Hepatocyte (in vitro differentiated cells): ENCODE measurements around the gene OR10H5.

Experiments
- EZH2 ChIP-seq: fragments of 200-600 bp; sonication (generic); IDR thresholded peaks from 2 replicates; pipeline ENCODE4 v1.6.1; 2016; ENCODE audit warnings: antibody characterized with exemption, mild to moderate bottlenecking, borderline replicate concordance
- EZH2phosphoT487 ChIP-seq: fragments of 200-600 bp; sonication (generic); IDR thresholded peaks from one replicate; pipeline ENCODE4 v1.6.1; 2018; ENCODE audit warnings: antibody characterized with exemption, mild to moderate bottlenecking, low read depth, moderate library complexity; ENCODE audit not compliant: unreplicated experiment, severe bottlenecking
- TF ChIP-seq, protein P1 (sequence below): fragments of 200-600 bp; sonication (generic); IDR thresholded peaks from 2 replicates; pipeline ENCODE4 v1.5.1; 2016; ENCODE audit warnings: antibody characterized with exemption, mild to moderate bottlenecking; ENCODE audit not compliant: poor library complexity

DNA sequence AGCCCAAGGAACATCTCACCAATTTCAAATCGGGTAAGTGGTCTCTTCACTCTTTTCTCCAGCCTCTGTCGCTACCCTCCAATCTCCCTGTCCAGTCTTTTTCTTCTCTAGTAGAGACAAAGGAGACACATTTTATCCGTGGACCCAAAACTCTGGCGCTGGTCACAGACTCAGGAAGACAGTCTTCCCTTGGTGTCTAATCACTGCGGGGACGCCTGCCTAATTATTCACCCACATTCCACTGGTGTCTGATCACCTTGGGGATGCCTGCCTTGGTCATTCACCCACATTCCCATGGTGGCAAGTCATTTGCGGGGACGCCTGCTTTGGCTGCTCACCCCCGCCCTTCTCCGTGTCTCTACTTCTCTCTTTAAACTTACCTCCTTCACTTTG lies 41.8 kb downstream of the OR10H5 start:
- TF ChIP-seq, protein P1, sequence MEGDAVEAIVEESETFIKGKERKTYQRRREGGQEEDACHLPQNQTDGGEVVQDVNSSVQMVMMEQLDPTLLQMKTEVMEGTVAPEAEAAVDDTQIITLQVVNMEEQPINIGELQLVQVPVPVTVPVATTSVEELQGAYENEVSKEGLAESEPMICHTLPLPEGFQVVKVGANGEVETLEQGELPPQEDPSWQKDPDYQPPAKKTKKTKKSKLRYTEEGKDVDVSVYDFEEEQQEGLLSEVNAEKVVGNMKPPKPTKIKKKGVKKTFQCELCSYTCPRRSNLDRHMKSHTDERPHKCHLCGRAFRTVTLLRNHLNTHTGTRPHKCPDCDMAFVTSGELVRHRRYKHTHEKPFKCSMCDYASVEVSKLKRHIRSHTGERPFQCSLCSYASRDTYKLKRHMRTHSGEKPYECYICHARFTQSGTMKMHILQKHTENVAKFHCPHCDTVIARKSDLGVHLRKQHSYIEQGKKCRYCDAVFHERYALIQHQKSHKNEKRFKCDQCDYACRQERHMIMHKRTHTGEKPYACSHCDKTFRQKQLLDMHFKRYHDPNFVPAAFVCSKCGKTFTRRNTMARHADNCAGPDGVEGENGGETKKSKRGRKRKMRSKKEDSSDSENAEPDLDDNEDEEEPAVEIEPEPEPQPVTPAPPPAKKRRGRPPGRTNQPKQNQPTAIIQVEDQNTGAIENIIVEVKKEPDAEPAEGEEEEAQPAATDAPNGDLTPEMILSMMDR, result no peak
- TF ChIP-seq EZH2 (no peak), EZH2phosphoT487 (no peak)
